IMR-90 (cell line): ENCODE results near the gene PAM16. TPM values are rescaled to one million over a fixed set of nuclear protein-coding genes. Genes with fewer than 3 reads are reported as not detected.
A peak's percentile ranks its signal among the peaks of the same experiment; 100 is the strongest.

ENCODE experiments used
- ATAC-seq: fragments of 200-7000 bp; cut with Tn5 transposase; 2 replicates; pipeline ENCODE4 v1.9.1; 2020; ENCODE audit warnings: low read depth, mild to moderate bottlenecking, moderate library complexity
- BruUV-seq: library from RNA; stranded (reverse); fragments of 400-500 nt; replicated peaks from 2 replicates; lab custom pipeline; 2021; lab: Mats Ljungman, UMichigan
- CTCF ChIA-PET: fragments of 300-600 bp; formaldehyde crosslinking; extraction: SDS; loops from one replicate; lab custom pipeline; 2021; ENCODE audit warnings: antibody characterized with exemption; lab: Yijun Ruan, JAX
- POLR2A ChIA-PET: fragments of 300-600 bp; sonication (Branson Sonifier 250); formaldehyde crosslinking; loops from one replicate; lab custom pipeline; 2022; ENCODE audit warnings: antibody characterized with exemption; ENCODE audit not compliant: unreplicated experiment; lab: Charles Lee
- DNase-seq: peaks from one replicate; pipeline ENCODE4 v3.0.0; 2013
- H2AFZ ChIP-seq: replicated peaks from 2 replicates; pipeline ENCODE3; 2013; ENCODE audit warnings: low read length, mild to moderate bottlenecking; ENCODE audit not compliant: poor library complexity
- H2AK5ac ChIP-seq: 2 replicates; pipeline ENCODE4 v1.6.1; 2013; ENCODE audit warnings: low read depth, low read length, inconsistent platforms
- H2AK9ac ChIP-seq: replicated peaks from 2 replicates; pipeline ENCODE3; 2013; ENCODE audit warnings: mild to moderate bottlenecking, low read depth, low read length, moderate library complexity; ENCODE audit not compliant: poor library complexity
- H2BK120ac ChIP-seq: 2 replicates; pipeline ENCODE4 v1.6.1; 2013; ENCODE audit warnings: low read depth, low read length, inconsistent platforms
- H2BK15ac ChIP-seq: 3 replicates; pipeline ENCODE4 v1.6.1; 2013; ENCODE audit warnings: low read depth, low read length, inconsistent platforms
- H2BK20ac ChIP-seq: 2 replicates; pipeline ENCODE4 v1.6.1; 2013; ENCODE audit warnings: low read depth, mild to moderate bottlenecking, inconsistent platforms, low read length, moderate library complexity
- H2BK5ac ChIP-seq: 2 replicates; pipeline ENCODE4 v1.6.1; 2013; ENCODE audit warnings: mild to moderate bottlenecking, low read depth, low read length, inconsistent platforms; ENCODE audit not compliant: poor library complexity, severe bottlenecking
- H3K14ac ChIP-seq: replicated peaks from 2 replicates; pipeline ENCODE4 v1.6.1; 2013; ENCODE audit warnings: low read depth, low read length, inconsistent platforms
- H3K18ac ChIP-seq: 2 replicates; pipeline ENCODE4 v1.6.1; 2013; ENCODE audit warnings: low read depth, low read length, control low read depth
- H3K23ac ChIP-seq: 2 replicates; pipeline ENCODE4 v1.6.1; 2013; ENCODE audit warnings: low read depth, low read length, inconsistent platforms
- H3K27ac ChIP-seq: 2 replicates; pipeline ENCODE4 v1.5.1; 2013; ENCODE audit warnings: mild to moderate bottlenecking, control low read depth, low read length; ENCODE audit not compliant: insufficient read depth
- H3K27me3 ChIP-seq: 2 replicates; pipeline ENCODE4 v1.6.1; 2013; ENCODE audit warnings: low read length; ENCODE audit not compliant: control insufficient read depth, insufficient read depth
- H3K36me3 ChIP-seq: 2 replicates; pipeline ENCODE4 v1.6.1; 2013; ENCODE audit warnings: low read length, mixed read lengths; ENCODE audit not compliant: control insufficient read depth, insufficient read depth
- H3K4ac ChIP-seq: 2 replicates; pipeline ENCODE4 v1.6.1; 2013; ENCODE audit warnings: low read depth, low read length, inconsistent platforms
- H3K4me1 ChIP-seq: 2 replicates; pipeline ENCODE4 v1.6.1; 2013; ENCODE audit warnings: low read length, mixed read lengths; ENCODE audit not compliant: control insufficient read depth, insufficient read depth
- H3K4me2 ChIP-seq: 2 replicates; pipeline ENCODE4 v1.6.1; 2013; ENCODE audit warnings: low read depth, mild to moderate bottlenecking, control low read depth, low read length, moderate library complexity
- H3K4me3 ChIP-seq: 2 replicates; pipeline ENCODE4 v1.5.1; 2013; ENCODE audit warnings: low read depth, mild to moderate bottlenecking, control low read depth, low read length, moderate library complexity; ENCODE audit not compliant: insufficient read depth
- H3K56ac ChIP-seq: 2 replicates; pipeline ENCODE4 v1.6.1; 2013; ENCODE audit warnings: low read length, inconsistent platforms; ENCODE audit not compliant: insufficient read depth; ENCODE audit errors: extremely low read depth
- H3K79me1 ChIP-seq, 2 experiments: 2 replicates each; pipeline ENCODE4 v1.6.1; 2013; ENCODE audit warnings: low read length in 2 of 2, inconsistent platforms in 1 of 2, low read depth in 1 of 2
- H3K9ac ChIP-seq: 2 replicates; pipeline ENCODE4 v1.6.1; 2013; ENCODE audit warnings: low read depth, low read length, control low read depth
- H3K9me1 ChIP-seq: 2 replicates; pipeline ENCODE4 v1.6.1; 2013; ENCODE audit warnings: low read length, inconsistent platforms; ENCODE audit not compliant: insufficient read depth
- H3K9me3 ChIP-seq: 2 replicates; pipeline ENCODE4 v1.6.1; 2013; ENCODE audit warnings: low read length; ENCODE audit not compliant: control insufficient read depth, insufficient read depth
- H4K20me1 ChIP-seq: 2 replicates; pipeline ENCODE4 v1.6.1; 2013; ENCODE audit warnings: low read length, inconsistent platforms; ENCODE audit not compliant: insufficient read depth
- H4K5ac ChIP-seq: 2 replicates; pipeline ENCODE4 v1.6.1; 2013; ENCODE audit warnings: mild to moderate bottlenecking, low read depth, low read length, control low read depth
- H4K8ac ChIP-seq, 2 experiments: 2 replicates each; pipeline ENCODE4 v1.6.1; 2013; ENCODE audit warnings: low read depth in 2 of 2, low read length in 2 of 2, control low read depth in 1 of 2, inconsistent platforms in 1 of 2
- H4K91ac ChIP-seq: 2 replicates; pipeline ENCODE4 v1.6.1; 2013; ENCODE audit warnings: low read depth, low read length, inconsistent platforms; ENCODE audit not compliant: insufficient read depth
- MAFK ChIP-seq: IDR thresholded peaks from 2 replicates; pipeline ENCODE4 v1.6.1; 2012; ENCODE audit warnings: low read depth, low read length, improper control_type of control experiment
- NFE2L2 ChIP-seq: fragments of 150-350 bp; IDR thresholded peaks from 2 replicates; pipeline ENCODE4 v1.6.1; 2016; ENCODE audit warnings: low read depth, mild to moderate bottlenecking, low read length
- SMC3 ChIP-seq: fragments of 150-350 bp; IDR thresholded peaks from 2 replicates; pipeline ENCODE4 v1.6.1; 2016; ENCODE audit warnings: low read depth, mild to moderate bottlenecking, antibody characterized with exemption, low read length, moderate library complexity
- WGBS, 2 experiments: methylation state at CpG; one replicate each; pipeline versions ENCODE4 v1.1.5 to v1.1.7; 2013; ENCODE audit warnings: missing lambda C conversion rate in 2 of 2; ENCODE audit not compliant: insufficient read length in 1 of 2; ENCODE audit errors: extremely low coverage in 2 of 2; 5-methylcytosine and 5-hydroxymethylcytosine counted together
- dilution Hi-C: fragments of 300-500 bp; cut with HindIII; formaldehyde crosslinking; loops from one replicate; pipeline ENCODE4 v1.14.3; 2018; ENCODE audit warnings: low sequenced_read_pairs; ENCODE audit not compliant: unreplicated experiment
- in situ Hi-C: fragments of 300-500 bp; cut with MboI; formaldehyde crosslinking; loops from 3 replicates; pipeline ENCODE4 v1.14.3; 2019; ENCODE audit warnings: low sequenced_read_pairs, inconsistent platforms, mixed read lengths
- intact Hi-C: fragments of 100-400 bp; cut with micrococcal nuclease; formaldehyde crosslinking; loops from 2 replicates; pipeline ENCODE4 v1.10.0; 2022
- polyA plus RNA-seq, 3 experiments: library from polyadenylated mRNA; depleted of rRNA; stranded (reverse); fragments of >200 nt; gene quantifications; 2 replicates each; pipeline ENCODE4 v1.2.3, GENCODE V29; 2012; ENCODE audit warnings: low replicate concordance in 1 of 3
- total RNA-seq: library from RNA; depleted of rRNA; stranded (reverse); fragments of >200 nt; gene quantifications from 2 replicates; pipeline ENCODE4 v1.2.3, GENCODE V29; 2012

The PAM16 gene
- total and polyA plus RNA-seq, 2 of the 4 experiments (the other 2 are of a cell fraction): 17.9 to 48.4 TPM

DNA sequence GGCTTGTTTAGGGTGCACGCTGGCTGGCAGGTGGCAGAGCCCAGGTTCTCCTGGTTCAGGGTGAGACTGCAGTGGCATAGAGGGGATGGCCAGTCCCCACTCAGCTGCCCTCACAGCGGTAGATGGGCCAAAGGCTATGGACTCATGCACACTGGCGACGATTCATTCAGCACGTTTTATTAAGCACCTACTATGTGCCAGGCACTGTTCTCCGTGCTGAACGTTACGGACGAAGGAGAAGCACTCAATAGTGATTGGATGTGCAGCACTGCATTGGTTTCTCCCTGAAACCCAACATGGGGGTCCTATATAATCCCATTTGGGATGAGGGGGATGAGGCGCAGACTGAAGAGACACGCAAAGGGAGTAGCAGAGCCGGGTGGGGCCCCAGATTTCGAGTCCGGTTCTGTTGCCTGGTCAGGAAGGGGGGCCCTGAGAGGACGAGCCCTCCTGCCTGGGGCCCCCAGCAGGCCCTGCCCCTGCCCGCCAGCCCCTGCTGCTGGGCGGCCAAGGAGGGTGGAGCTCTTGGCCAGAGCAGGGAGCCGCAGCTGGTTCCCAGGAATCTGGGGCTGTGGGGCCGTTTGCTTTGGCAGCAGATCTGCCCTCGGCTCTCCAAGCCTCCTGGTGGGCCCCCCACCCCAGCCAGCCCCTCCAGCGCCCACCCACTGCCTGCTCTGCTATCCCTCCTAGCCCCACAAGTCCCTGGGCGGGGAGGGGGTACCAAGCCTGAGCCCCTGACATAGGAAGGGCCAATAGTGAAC lies 26.4 kb downstream of the PAM16 start (continued):
- TF ChIP-seq NFE2L2: no peak

DNA sequence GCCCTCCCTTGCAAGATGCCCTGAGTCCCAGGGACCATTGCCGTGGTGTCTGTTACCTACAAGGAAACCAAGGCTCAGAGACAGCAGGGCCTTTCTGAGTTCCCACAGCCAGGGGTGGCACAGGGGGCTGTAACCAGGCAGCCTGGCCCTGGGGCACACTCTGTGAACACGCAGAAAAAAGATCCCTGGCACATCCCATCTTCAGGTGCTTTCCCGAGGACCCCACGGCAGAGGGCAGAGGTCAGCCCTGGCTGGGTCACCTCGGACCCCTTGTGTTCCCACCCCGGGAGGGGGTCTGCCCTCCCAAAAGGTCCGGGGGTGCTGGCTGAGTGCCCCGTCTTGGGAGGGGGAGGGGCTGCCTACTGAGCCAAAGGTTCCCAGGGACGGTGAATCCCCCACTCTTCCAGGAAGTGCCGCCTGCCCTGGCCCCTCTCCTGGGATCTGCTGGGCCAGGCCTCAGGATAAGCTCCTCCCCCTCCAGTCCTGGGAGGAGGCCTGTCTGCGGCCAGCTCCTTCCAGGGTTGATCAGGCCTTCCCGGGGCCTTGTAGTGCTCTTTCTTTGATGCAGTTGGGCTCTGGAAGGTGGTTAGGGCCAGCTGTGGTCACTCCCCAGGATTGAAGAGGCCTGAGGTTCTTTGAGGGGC lies 27.2 kb downstream of the PAM16 start:
- Histone ChIP-seq H3K4me2 (peak overlapping the region; percentile 48; the same call in 1 of the 2 replicates), H2BK5ac (peak overlapping the region; percentile 35), H3K9me1 (peaks cover 11% of the 10 kb centered on the region; the same call in 1 of the 2 replicates), H2AK9ac (peak overlapping the region; percentile 63), H3K79me1 (peaks cover 17 to 88% of the 10 kb centered on the region in 2 experiments), H3K14ac (0 out of 2 replicates have a peak overlapping the region, but pooled peaks have one; percentile 29), H3K4ac (peak overlapping the region; percentile 53; the same call in 1 of the 2 replicates), H3K56ac (no peak overlapping the region), H2AK5ac (peak overlapping the region; percentile 69), H2BK20ac (no peak overlapping the region), H2AFZ (peak overlapping the region; percentile 39), H3K27ac (peak overlapping the region; percentile 45), H3K36me3 (no peaks in the 10 kb centered on the region; the same call in 1 of the 2 replicates), H3K18ac (peak overlapping the region; percentile 1; the same call in 1 of the 2 replicates), H2BK120ac (no peak overlapping the region), H4K5ac (peak overlapping the region; percentile 46), H4K20me1 (peaks cover 81% of the 10 kb centered on the region), H2BK15ac (no peak overlapping the region), H4K91ac (no peak overlapping the region; the same call in 1 of the 2 replicates), H3K9me3 (no peaks in the 10 kb centered on the region), H3K9ac (peak overlapping the region; percentile 48), H3K27me3 (no peaks in the 10 kb centered on the region), H3K4me3 (no peak overlapping the region), H4K8ac (peak overlapping the region in 1 of 2 experiments; percentile 43; a peak in 1 of 4 replicates), H3K23ac (no peak overlapping the region), H3K4me1 (peaks cover 26% of the 10 kb centered on the region)
- in situ Hi-C loops: no loop called here
- dilution Hi-C loops: no loop called here
- intact Hi-C loops: loop anchor here (2.0 kb wide), 1 partner anchor 23 kb away; no protein-coding TSS in a partner anchor
- 47% methylated on average over 2 of the region's 12 CpGs; no CpG with 5 or more reads in 1 of the 2 experiments for WGBS, 2 experiments
- ChIA-PET POLR2A (no interaction called here), CTCF (no interaction called here)
- BruUV-seq: no TSS peak
- ATAC-seq (peak; percentile 73), DNase-seq (peak; percentile 42)
- TF ChIP-seq MAFK (no peak), SMC3 (0 out of 2 replicates have a peak, but pooled peaks have one; percentile 1)
